Measurements from ENCODE around the gene NSD2.
A peak's percentile ranks its signal among the peaks of the same experiment; 100 is the strongest.

The NSD2 gene

DNA sequence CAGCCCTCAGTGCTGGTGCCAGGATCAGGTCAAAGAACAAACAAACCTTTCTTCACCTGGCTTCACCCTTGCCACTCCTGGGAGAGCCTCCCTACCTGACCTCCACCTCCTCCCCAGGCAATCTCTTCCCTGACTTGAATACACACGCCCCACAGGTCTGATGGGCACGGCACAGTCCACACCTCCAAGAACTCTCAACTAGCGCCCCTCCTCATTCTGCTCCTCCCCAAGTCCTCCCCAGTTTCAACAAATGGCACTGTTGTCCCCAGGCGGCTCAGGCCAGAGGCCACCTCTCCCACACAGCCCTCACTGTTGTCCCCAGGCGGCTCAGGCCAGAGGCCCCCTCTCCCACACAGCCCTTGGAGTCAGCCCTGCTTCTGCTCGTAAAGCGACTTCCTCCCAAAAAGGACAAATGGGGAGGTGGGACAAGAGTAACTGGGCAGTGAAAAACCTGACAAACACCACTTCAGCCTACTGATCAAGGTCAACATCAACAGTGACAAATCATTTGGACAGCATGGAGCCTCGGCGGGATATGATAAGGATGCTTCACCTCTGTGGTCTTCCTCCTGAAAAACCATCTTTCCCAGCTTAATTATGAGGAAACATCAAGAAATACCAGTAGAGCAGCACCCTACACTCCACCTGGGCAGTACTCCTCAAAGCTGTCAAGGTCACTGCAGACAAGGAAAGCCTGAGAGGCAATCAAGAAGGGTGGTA, 18.1 kb upstream of the NSD2 start:
- Histone ChIP-seq H3K4me1 (ENCODE audit: low read length) (peaks cover 13% of the 10 kb centered on the region), H4K20me1 (ENCODE audit: insufficient read depth, low read length) (peaks cover 21% of the 10 kb centered on the region), H3K9me3 (ENCODE audit: insufficient read depth, low read length) (no peaks in the 10 kb centered on the region), H3K4me3 (ENCODE audit: low read length) (no peak overlapping the region), H3K27ac (ENCODE audit: low read length) (no peak overlapping the region), H3K4me2 (ENCODE audit: low read length) (no peak overlapping the region), H3K27me3 (ENCODE audit: low read depth, low read length) (no peaks in the 10 kb centered on the region), H3K36me3 (replicated peaks; ENCODE audit: low read depth, low read length) (peaks cover 6% of the 10 kb centered on the region), H3K9ac (ENCODE audit: low read length) (no peak overlapping the region), H2AFZ (ENCODE audit: low read depth, low read length) (no peak overlapping the region), H3K79me2 (ENCODE audit: low read length) (peaks cover 89% of the 10 kb centered on the region)
- TF ChIP-seq EZH2phosphoT487 (IDR thresholded peaks at IDR 0.05; ENCODE audit: low read depth) = no peak
- no peak for TF ChIP-seq CTCF (IDR thresholded peaks at IDR 0.05; ENCODE audit: low read depth, low read length)

DNA sequence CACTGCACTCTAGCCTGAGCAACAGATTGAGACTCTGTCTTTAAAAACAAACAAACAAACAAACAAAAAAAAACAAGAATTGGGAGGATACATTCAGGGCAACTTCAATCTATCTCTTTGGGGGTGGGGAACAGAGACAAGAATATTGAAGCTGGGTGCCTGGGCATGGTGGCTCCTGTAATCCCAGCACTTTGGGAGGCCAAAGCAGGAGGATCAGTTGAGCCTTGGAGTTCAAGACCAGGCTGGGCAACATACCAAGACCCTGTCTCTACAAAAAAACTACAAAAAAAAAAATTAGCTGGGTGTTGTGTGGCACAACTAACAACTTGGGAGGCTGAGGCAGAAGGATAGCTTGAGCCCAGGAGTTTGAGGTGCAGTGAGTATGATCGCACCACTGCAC, 16.4 kb upstream of the NSD2 start:
- H3K27me3 ChIP-seq (ENCODE audit: low read depth, low read length) = no peaks in the 10 kb centered on the region
- H3K9me3 ChIP-seq (ENCODE audit: insufficient read depth, low read length) = no peaks in the 10 kb centered on the region
- peaks cover 6% of the 10 kb centered on the region for H3K36me3 ChIP-seq (replicated peaks; ENCODE audit: low read depth, low read length)
- H3K4me1 ChIP-seq (ENCODE audit: low read length) = peaks cover 13% of the 10 kb centered on the region
- peak overlapping the region; percentile 83 for H3K4me2 ChIP-seq (ENCODE audit: low read length)
- peaks cover 77% of the 10 kb centered on the region for H3K79me2 ChIP-seq (ENCODE audit: low read length)
- H2AFZ ChIP-seq (ENCODE audit: low read depth, low read length) = no peak overlapping the region
- TF ChIP-seq EZH2phosphoT487 (IDR thresholded peaks at IDR 0.05; ENCODE audit: low read depth) = no peak
- TF ChIP-seq CTCF (IDR thresholded peaks at IDR 0.05; ENCODE audit: low read depth, low read length) = no peak
- peak overlapping the region; percentile 79 for H3K9ac ChIP-seq (ENCODE audit: low read length)
- H4K20me1 ChIP-seq (ENCODE audit: insufficient read depth, low read length) = peaks cover 21% of the 10 kb centered on the region
- no peak overlapping the region for H3K27ac ChIP-seq (ENCODE audit: low read length)
- H3K4me3 ChIP-seq (ENCODE audit: low read length) = peak overlapping the region; percentile 94

DNA sequence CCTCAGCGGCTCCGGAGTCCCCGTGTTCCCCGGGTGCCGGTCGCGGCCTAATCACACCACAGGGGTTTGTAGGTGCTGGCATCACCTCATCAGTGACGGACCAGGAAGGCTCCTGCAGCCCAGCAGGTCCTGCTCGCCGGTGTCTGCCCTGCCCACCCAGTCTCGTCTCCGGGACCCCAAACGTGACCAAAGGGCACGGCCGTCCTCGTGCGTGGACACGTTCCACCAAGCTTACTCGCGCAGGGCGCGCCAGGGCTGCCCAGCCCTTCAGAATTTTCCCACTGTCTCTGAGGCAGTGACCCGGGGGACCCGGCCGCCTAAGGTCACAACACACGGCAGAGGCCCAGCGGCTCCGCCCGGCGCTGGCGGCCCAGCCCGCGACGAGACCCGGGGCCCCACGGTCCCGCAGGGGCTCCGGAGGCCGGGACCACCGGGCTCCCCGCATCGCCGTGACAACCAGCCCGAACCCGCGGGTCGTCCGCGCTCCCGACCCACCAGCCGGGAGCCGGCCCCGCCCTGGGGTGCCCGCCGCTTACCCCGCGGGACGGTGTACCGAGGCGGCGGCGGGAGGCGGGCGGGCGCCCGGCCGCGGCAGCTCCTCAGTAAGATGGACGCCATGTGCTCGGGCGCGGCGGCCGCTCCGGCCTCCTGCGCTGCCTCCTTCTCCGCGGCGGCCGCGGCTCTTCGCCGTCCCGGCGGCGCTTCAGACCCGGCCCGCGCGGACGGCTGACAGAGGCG, 15.7 kb upstream of the NSD2 start:
- Histone ChIP-seq H2AFZ (ENCODE audit: low read depth, low read length) (no peak overlapping the region), H4K20me1 (ENCODE audit: insufficient read depth, low read length) (peaks cover 21% of the 10 kb centered on the region), H3K79me2 (ENCODE audit: low read length) (peaks cover 69% of the 10 kb centered on the region)

More for the DNA sequence above, 15.7 kb upstream of the NSD2 start:
- peak overlapping the region; percentile 10 for H3K27ac ChIP-seq (ENCODE audit: low read length)
- peak overlapping the region; percentile 94 for H3K4me3 ChIP-seq (ENCODE audit: low read length)
- no peaks in the 10 kb centered on the region for H3K27me3 ChIP-seq (ENCODE audit: low read depth, low read length)
- H3K4me1 ChIP-seq (ENCODE audit: low read length) = peaks cover 13% of the 10 kb centered on the region
- peaks cover 6% of the 10 kb centered on the region for H3K36me3 ChIP-seq (replicated peaks; ENCODE audit: low read depth, low read length)
- peak overlapping the region; percentile 83 for H3K4me2 ChIP-seq (ENCODE audit: low read length)
- no peaks in the 10 kb centered on the region for H3K9me3 ChIP-seq (ENCODE audit: insufficient read depth, low read length)
- H3K9ac ChIP-seq (ENCODE audit: low read length) = peak overlapping the region; percentile 79
- TF ChIP-seq CTCF (IDR thresholded peaks at IDR 0.05; ENCODE audit: low read depth, low read length) (no peak), EZH2phosphoT487 (IDR thresholded peaks at IDR 0.05; ENCODE audit: low read depth) (no peak)
